Activated CD4-positive, alpha-beta T cell treated with anti-CD3 and anti-CD28 coated beads for 24 hours (primary cell): ENCODE results near the gene PC.

Experiments
- DNase-seq, 2 donors: peaks; one replicate each; pipeline ENCODE4 v3.0.0-alpha.2; 2020; ENCODE audit warnings: low read depth in 2 of 2

PC gene

GRCh38 chr11:66867425-66868040 lies 90.7 kb downstream of the PC start:
- no peak for DNase-seq

- DNase-seq = no peak
Observed at GRCh38 chr11:66866511-66866986, 91.6 kb downstream of the PC start.

DNA sequence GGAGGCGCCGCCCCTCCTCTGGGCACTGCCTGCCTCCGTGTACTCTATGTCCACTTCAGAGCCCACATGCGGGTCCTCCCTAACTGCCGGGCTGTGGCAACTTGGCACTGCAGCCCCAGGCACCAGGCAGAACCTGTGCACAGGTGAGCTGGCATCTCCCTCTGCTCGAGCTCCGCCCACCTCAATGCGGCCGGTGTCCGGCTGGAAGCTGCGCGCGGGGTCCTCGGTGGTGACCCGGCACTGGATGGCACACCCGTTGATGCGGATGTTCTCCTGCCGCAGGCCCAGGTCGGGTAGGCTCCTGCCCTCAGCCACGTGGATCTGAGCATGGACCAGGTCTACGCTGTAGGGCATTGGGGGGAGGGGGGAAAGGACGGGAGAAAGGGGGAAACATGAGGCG lies 92.2 kb downstream of the PC start:
- DNase-seq = no peak

GRCh38 chr11:66864924-66865697 lies 93.1 kb downstream of the PC start:
- DNase-seq = no peak

DNA sequence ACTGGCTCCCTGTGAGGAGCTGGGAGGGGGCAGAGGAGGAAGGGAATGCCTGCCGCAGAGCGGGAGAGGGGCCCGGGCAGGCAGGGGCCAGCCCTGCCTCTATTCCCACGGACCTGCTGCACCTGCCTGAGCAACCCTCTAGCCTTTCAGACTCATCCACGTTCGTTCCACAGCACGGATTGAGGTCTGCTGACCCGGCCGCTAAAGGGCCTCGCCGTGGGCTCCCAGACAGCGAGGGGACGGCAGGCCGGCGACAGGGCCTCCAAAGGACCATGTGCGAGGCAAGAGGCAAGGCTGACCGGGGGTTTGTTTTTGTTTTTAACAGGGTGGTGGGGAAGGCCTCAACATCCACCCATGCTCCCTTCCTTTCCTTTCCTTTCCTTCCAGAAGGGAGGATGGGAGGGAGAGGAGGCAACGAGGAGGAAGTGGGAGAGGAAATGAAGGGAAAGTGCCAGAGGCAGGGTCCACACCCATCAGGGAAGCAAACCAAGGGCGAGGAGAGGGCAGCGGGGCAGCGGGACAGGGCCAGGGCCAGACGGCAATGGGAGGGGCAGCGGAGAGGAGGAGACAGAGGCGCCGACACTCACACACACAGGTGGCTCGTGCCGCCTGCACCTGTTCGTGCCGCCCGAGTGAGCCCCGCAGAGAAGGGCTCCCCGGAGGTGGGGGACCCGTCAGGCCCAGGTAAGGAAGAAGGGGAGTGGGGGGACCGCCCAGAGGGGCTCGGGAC lies 93.8 kb downstream of the PC start:
- DNase-seq = no peak

DNA sequence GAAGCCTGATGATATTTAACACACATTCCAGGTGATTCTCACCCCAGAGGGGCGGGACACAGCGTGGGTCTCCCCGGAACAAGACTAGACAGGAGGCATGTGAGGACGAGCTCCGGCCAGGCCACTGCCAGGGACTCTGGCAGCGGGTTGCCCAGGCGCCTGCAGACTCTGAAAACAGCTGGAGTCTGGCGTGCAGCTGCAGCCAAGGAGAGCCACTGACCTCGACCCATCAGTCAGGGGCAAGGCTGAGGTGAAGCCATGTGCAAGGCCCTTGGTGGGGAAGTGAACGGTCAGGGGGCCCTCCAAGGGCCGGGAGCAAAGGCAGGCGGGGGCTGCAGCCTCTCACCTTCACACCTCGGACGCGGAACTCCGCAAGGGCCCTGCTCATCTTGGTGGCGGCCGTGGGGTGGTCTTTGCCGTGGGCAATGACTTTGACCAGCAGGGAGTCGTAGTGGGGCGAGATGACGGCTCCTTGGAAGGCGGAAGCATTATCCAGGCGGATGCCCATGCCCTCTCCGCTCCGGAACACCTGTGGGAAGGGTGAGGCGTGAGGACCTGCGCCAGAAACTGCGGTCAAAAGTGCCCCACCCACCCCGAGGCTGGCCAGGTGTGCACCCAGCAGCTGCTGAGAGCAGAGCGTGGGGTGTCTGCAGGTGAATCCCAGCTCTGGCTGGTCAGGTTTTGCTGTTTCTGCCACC lies 94.6 kb downstream of the PC start:
- no peak for DNase-seq

DNA sequence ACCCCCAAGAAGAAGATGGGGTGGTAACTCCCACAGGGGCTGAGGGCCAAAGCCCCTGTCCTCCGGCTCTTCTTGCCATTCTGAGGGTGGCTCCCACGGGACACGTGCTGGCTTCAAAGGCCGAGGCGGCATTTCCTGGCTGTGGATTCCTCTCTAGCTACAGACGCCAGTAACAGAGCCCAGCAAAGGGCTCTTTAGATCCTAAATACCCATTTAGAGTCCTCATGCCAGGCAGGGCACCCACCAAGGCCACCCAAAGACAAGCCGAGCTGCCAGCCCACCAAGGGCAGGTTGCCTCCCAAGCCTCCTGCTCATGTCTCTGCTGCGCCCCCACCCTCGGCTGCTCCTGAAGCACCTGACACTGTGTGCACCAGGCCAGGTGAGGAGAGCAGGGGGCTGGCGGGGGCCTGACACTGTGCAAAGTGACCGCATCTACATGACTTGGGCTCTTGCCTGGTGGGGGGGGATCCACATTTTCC lies 95.6 kb downstream of the PC start:
- no peak for DNase-seq

DNA sequence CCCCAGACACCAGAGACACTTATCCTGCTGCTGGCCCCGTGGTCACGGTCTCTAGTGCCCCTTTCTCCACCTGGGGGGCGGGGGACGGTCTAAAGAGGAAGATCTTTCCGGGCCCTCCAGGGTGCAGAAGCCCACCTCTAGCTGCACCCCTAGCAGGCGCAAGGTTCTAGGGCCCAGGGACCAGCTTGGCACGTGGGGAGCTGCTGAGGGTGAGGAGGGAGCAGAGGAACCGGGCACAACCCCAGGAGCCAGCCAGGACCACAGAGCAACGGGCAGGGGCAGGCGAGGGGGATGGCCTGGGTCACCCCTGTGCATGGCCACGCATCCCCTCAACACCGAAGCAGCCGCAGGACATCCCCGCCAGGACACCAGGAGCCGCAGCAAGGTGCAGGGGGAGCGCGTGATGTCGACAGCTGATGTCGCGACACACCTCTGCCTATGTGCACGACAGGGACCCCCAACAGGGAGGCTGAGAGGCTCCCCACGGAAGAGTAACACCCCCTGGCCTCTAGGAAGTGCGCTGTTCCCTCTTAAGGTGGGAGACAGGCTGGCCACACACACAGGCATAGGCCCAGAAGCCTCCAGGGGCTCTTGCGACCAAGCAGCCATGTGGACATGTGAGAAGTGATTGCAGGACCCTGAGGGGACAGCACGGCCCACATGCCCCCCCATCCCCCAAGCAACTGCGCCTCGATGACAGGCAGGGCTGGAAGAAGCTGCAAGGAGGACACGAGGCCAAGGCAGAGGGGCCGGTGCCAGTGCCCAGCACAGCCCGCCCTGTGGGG lies 96.2 kb downstream of the PC start:
- no peak for DNase-seq

DNA sequence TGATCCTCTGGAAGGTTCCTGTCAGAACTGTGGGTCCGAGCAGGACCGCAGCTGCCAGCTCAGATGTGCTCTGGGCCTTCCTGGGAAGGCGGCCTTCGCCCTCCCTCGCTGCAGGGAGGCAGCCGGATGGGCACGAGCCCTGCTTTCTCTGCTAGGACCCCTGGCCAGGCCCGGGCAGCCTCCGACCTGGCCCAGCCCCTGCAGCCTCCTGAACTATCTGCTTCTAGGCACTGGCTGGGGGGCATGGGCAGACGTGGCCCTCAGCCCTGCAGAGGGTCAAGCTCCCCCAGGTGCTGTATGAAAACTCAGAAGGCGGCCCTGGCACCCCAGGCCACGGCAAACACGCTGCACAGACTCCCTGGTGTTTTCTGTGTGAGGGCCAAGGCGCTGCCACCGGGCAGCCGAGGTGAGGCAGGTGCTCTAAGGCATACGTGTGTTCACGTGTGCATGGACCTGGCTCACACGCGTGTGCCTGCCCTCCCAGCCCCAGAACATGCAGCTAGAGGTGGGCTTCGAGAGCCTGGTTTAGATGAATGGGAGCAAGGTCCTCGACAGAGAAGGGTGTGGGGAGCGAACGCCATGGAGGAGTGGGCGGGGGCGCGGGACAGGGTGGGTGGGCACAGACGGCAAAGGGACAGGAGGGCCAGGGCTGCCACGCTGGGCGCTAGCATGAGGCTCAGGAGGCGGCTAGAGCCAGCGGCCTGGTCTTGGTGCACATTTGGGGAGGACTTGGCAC lies 97.0 kb downstream of the PC start:
- no peak for DNase-seq

GRCh38 chr11:66860449-66860831 lies 97.7 kb downstream of the PC start:
- DNase-seq = no peak

- no peak for DNase-seq
Observed at GRCh38 chr11:66859686-66860448, 98.3 kb downstream of the PC start.

GRCh38 chr11:66858939-66859685 lies 99.1 kb downstream of the PC start:
- no peak for DNase-seq

DNA sequence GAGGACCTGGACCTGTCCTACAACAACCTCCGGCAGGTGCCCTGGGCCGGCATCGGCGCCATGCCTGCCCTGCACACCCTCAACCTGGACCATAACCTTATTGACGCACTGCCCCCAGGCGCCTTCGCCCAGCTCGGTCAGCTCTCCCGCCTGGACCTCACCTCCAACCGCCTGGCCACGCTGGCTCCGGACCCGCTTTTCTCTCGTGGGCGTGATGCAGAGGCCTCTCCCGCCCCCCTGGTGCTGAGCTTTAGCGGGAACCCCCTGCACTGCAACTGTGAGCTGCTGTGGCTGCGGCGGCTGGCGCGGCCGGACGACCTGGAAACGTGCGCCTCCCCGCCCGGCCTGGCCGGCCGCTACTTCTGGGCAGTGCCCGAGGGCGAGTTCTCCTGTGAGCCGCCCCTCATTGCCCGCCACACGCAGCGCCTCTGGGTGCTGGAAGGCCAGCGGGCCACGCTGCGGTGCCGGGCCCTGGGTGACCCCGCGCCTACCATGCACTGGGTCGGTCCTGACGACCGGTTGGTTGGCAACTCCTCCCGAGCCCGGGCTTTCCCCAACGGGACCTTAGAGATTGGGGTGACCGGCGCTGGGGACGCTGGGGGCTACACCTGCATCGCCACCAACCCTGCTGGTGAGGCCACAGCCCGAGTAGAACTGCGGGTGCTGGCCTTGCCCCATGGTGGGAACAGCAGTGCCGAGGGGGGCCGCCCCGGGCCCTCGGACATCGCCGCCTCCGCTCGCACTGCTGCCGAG lies 99.8 kb downstream of the PC start:
- no peak for DNase-seq

DNA sequence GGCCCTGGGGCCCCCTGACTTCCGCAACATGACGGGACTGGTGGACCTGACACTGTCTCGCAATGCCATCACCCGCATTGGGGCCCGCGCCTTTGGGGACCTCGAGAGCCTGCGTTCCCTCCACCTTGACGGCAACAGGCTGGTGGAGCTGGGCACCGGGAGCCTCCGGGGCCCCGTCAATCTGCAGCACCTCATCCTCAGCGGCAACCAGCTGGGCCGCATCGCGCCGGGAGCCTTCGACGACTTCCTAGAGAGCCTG lies 100.3 kb downstream of the PC start:
- no peak for DNase-seq

GRCh38 chr11:66857234-66857926 lies 100.8 kb downstream of the PC start:
- DNase-seq = no peak

GRCh38 chr11:66856496-66857233 lies 101.5 kb downstream of the PC start, which contains the start of gene LRFN4:
Gene LRFN4, plus strand, starts transcription at chr11:66857064. Its CDS starts 681 bp downstream, at chr11:66857745.
- DNase-seq = no peak
